ENCODE data around the gene NNAT.

The NNAT gene

GRCh38 chr20:37502654-37503053, 18.4 kb upstream of the NNAT start:
- Histone ChIP-seq H3K36me3 (ENCODE audit: control insufficient read depth, insufficient read depth, low read length) (no peaks in the 10 kb centered on the region), H3K4me3 (ENCODE audit: low read depth, low read length) (no peak overlapping the region), H3K9ac (ENCODE audit: low read length) (no peak overlapping the region), H3K4me1 (ENCODE audit: control insufficient read depth, insufficient read depth, low read length) (peaks cover 23% of the 10 kb centered on the region), H3K27ac (ENCODE audit: low read depth, low read length) (no peak overlapping the region), H3K9me3 (ENCODE audit: control insufficient read depth, insufficient read depth, low read depth, low read length) (no peaks in the 10 kb centered on the region), H3K27me3 (ENCODE audit: control insufficient read depth, insufficient read depth, low read length) (no peaks in the 10 kb centered on the region)

DNA sequence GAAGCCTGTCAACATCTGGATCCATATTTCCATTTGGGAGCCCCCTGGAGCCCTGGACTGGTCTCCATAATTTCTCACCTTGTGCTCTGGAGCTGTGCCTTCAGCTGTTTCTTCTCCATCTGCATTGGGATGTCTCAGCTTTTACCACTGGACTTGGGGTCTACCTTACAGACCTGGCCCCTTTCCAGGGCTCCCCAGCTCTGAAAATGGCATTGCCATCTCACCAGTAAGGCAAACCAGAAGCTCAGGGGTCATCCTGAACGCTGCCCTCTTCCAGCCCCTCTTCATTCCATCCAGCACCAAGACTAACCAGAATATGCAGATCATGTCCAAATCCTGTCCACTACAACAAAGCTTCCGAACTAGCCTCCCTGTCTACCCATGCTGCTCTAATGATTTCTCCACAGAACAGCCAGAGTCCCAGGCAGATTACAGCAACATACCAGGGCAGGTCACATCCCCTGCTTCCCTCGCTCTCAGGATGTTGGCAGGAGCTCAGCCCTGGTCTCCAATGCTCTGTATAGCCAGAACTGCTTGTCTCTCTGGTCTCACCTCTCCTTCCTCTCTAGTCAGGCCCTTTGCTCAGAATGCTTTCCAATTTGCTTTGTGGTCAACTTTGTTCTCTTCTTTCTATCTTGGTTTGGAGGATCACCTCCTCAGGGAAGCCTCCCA, 17.7 kb upstream of the NNAT start:
- H3K27ac ChIP-seq (ENCODE audit: low read depth, low read length) = no peak overlapping the region
- peaks cover 23% of the 10 kb centered on the region for H3K4me1 ChIP-seq (ENCODE audit: control insufficient read depth, insufficient read depth, low read length)
- no peaks in the 10 kb centered on the region for H3K9me3 ChIP-seq (ENCODE audit: control insufficient read depth, insufficient read depth, low read depth, low read length)
- H3K9ac ChIP-seq (ENCODE audit: low read length) = no peak overlapping the region
- H3K4me3 ChIP-seq (ENCODE audit: low read depth, low read length) = no peak overlapping the region
- no peaks in the 10 kb centered on the region for H3K27me3 ChIP-seq (ENCODE audit: control insufficient read depth, insufficient read depth, low read length)
- no peaks in the 10 kb centered on the region for H3K36me3 ChIP-seq (ENCODE audit: control insufficient read depth, insufficient read depth, low read length)

- peaks cover 9% of the 10 kb centered on the region for H3K36me3 ChIP-seq (ENCODE audit: control insufficient read depth, insufficient read depth, low read length)
- no peaks in the 10 kb centered on the region for H3K27me3 ChIP-seq (ENCODE audit: control insufficient read depth, insufficient read depth, low read length)
- H3K27ac ChIP-seq (ENCODE audit: low read depth, low read length) = no peak overlapping the region
- H3K9ac ChIP-seq (ENCODE audit: low read length) = no peak overlapping the region
- H3K4me1 ChIP-seq (ENCODE audit: control insufficient read depth, insufficient read depth, low read length) = peaks cover 23% of the 10 kb centered on the region
- no peak overlapping the region for H3K4me3 ChIP-seq (ENCODE audit: low read depth, low read length)
- no peaks in the 10 kb centered on the region for H3K9me3 ChIP-seq (ENCODE audit: control insufficient read depth, insufficient read depth, low read depth, low read length)
These were observed 16.5 kb upstream of the NNAT start for GRCh38 chr20:37504404-37505096.

DNA sequence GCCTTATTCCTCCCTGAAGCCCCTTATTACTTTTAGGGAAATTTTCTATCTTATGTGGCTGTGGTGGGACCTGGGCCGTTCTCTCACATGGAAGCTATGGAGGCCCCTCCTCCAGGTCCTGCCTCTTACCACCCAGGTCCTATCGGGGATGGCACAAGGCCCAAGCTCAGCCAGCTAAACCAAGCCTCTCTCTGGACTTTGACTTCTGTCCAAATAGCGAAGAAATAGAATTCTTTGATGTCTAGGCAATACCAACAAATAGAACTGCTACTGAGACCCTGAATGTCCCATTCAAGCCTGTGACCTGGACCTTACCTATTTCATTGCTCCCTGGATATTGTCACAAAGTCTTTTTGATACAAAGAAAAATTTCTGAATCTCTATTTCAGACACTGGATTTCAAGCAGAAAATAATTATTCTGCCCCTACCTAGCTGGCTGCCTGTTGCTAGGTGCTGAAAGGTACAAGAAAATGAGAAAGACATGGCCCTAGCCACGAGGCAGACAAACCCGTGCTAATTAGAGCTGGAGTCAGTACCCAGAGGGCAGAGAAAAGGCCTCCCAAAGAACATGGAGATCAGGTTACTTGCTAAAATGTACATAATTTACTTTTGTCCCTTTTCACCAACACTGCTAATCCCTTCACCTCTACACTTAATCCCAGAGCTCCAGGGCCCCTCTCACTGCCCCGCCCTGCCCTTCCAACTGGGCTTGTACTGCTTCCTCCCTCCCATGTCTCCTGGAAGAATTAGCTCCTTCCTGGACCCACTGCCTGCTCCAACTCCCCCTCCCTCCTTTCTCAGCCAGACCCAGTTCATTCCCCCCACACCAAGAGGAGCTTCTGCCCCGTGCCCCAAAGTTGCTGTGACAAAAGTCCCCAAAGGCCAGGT, 15.5 kb upstream of the NNAT start:
- H3K9me3 ChIP-seq (ENCODE audit: control insufficient read depth, insufficient read depth, low read depth, low read length) = no peaks in the 10 kb centered on the region
- H3K36me3 ChIP-seq (ENCODE audit: control insufficient read depth, insufficient read depth, low read length) = peaks cover 9% of the 10 kb centered on the region
- H3K9ac ChIP-seq (ENCODE audit: low read length) = no peak overlapping the region
- H3K27me3 ChIP-seq (ENCODE audit: control insufficient read depth, insufficient read depth, low read length) = no peaks in the 10 kb centered on the region
- no peak overlapping the region for H3K4me3 ChIP-seq (ENCODE audit: low read depth, low read length)
- peaks cover 23% of the 10 kb centered on the region for H3K4me1 ChIP-seq (ENCODE audit: control insufficient read depth, insufficient read depth, low read length)
- no peak overlapping the region for H3K27ac ChIP-seq (ENCODE audit: low read depth, low read length)

- Histone ChIP-seq H3K4me3 (ENCODE audit: low read depth, low read length) (no peak overlapping the region), H3K27ac (ENCODE audit: low read depth, low read length) (no peak overlapping the region), H3K9ac (ENCODE audit: low read length) (no peak overlapping the region), H3K9me3 (ENCODE audit: control insufficient read depth, insufficient read depth, low read depth, low read length) (no peaks in the 10 kb centered on the region), H3K36me3 (ENCODE audit: control insufficient read depth, insufficient read depth, low read length) (peaks cover 13% of the 10 kb centered on the region), H3K27me3 (ENCODE audit: control insufficient read depth, insufficient read depth, low read length) (no peaks in the 10 kb centered on the region), H3K4me1 (ENCODE audit: control insufficient read depth, insufficient read depth, low read length) (peaks cover 23% of the 10 kb centered on the region)
These were observed 14.8 kb upstream of the NNAT start for GRCh38 chr20:37506152-37506725.

GRCh38 chr20:37510226-37510625, 10.8 kb upstream of the NNAT start:
- H3K9ac ChIP-seq (ENCODE audit: low read length) = no peak overlapping the region
- no peak overlapping the region for H3K27ac ChIP-seq (ENCODE audit: low read depth, low read length)
- H3K4me3 ChIP-seq (ENCODE audit: low read depth, low read length) = no peak overlapping the region
- H3K9me3 ChIP-seq (ENCODE audit: control insufficient read depth, insufficient read depth, low read depth, low read length) = no peaks in the 10 kb centered on the region
- peaks cover 14% of the 10 kb centered on the region for H3K4me1 ChIP-seq (ENCODE audit: control insufficient read depth, insufficient read depth, low read length)
- peaks cover 43% of the 10 kb centered on the region for H3K36me3 ChIP-seq (ENCODE audit: control insufficient read depth, insufficient read depth, low read length)
- no peaks in the 10 kb centered on the region for H3K27me3 ChIP-seq (ENCODE audit: control insufficient read depth, insufficient read depth, low read length)

DNA sequence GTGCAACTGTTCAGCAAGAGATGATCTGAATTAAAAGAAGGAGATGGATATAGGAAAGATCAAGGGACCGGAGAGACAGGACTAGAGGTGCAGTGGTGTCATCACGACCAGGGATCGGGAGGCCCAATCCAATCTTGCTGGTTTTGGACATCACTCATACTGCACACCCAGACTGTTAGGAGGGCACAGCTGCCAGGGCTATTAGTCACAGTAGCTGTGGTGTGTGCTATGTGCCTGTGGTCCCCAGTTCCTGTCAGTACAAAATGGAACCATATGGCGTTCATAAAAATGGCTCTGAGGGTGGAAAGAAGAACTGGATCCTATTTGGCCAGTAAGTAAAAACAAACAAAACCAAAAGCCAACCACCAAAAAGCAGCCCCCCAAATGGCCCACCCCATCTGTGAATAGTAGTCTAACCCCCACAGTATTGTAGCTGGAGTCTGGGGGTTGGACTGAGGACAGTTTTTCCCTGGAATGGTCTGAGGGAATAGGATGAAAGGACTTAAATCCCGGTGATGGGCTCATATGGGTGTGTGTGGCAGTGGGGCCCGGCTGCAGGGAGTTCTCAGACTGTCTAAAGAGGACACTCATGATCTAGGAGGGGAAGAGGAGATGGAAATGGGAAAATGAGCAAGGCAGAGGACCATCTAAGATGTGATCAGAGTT, 9.3 kb upstream of the NNAT start:
- Histone ChIP-seq H3K27ac (ENCODE audit: low read depth, low read length) (no peak overlapping the region), H3K4me1 (ENCODE audit: control insufficient read depth, insufficient read depth, low read length) (peaks cover 4% of the 10 kb centered on the region; the same call in 1 of the 2 replicates), H3K36me3 (ENCODE audit: control insufficient read depth, insufficient read depth, low read length) (peaks cover 54% of the 10 kb centered on the region), H3K9ac (ENCODE audit: low read length) (no peak overlapping the region), H3K4me3 (ENCODE audit: low read depth, low read length) (no peak overlapping the region), H3K9me3 (ENCODE audit: control insufficient read depth, insufficient read depth, low read depth, low read length) (no peaks in the 10 kb centered on the region), H3K27me3 (ENCODE audit: control insufficient read depth, insufficient read depth, low read length) (no peaks in the 10 kb centered on the region)

GRCh38 chr20:37513779-37514359, 7.2 kb upstream of the NNAT start:
- no peak overlapping the region for H3K9ac ChIP-seq (ENCODE audit: low read length)
- no peaks in the 10 kb centered on the region for H3K27me3 ChIP-seq (ENCODE audit: control insufficient read depth, insufficient read depth, low read length)
- no peaks in the 10 kb centered on the region for H3K9me3 ChIP-seq (ENCODE audit: control insufficient read depth, insufficient read depth, low read depth, low read length)
- no peak overlapping the region for H3K27ac ChIP-seq (ENCODE audit: low read depth, low read length)
- H3K4me3 ChIP-seq (ENCODE audit: low read depth, low read length) = no peak overlapping the region
- peaks cover 59% of the 10 kb centered on the region for H3K36me3 ChIP-seq (ENCODE audit: control insufficient read depth, insufficient read depth, low read length)
- peaks cover 22% of the 10 kb centered on the region for H3K4me1 ChIP-seq (ENCODE audit: control insufficient read depth, insufficient read depth, low read length)

DNA sequence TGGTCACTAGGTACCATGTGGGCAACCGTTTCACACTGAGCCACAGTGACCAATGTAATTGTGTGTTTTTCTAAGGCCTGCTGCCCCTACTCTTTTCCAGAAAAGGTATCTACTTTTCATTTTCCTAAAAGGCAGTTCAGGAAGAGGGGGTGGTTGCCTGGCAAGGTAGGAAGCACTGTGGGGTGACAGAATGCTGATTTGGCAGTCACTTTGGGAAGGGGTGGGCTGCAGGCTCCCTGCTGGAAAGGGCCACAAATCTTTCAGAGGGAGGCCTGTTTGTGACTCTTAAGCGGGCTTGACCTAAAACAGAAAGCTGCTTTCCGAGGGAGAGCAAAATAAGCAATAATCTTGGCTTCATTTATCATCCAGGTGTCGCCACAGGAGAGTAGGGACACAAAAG, 5.2 kb upstream of the NNAT start:
- Histone ChIP-seq H3K9me3 (ENCODE audit: control insufficient read depth, insufficient read depth, low read depth, low read length) (no peaks in the 10 kb centered on the region), H3K27ac (ENCODE audit: low read depth, low read length) (no peak overlapping the region), H3K27me3 (ENCODE audit: control insufficient read depth, insufficient read depth, low read length) (no peaks in the 10 kb centered on the region), H3K36me3 (ENCODE audit: control insufficient read depth, insufficient read depth, low read length) (peaks cover 53% of the 10 kb centered on the region), H3K4me1 (ENCODE audit: control insufficient read depth, insufficient read depth, low read length) (peaks cover 40% of the 10 kb centered on the region), H3K9ac (ENCODE audit: low read length) (no peak overlapping the region), H3K4me3 (ENCODE audit: low read depth, low read length) (no peak overlapping the region)
